Astrocyte of the cerebellum (primary cell): ENCODE data around the gene STING1.
"Not testable (repeated sequence)": the region's sequence is repeated elsewhere in the genome, so short reads cannot be mapped to it uniquely, and the experiment has no call there.

ENCODE experiments used
- DNase-seq: peaks from one replicate; pipeline ENCODE4 v3.0.0-alpha.2; 2011; ENCODE audit warnings: low read depth
- H3K4me3 ChIP-seq: 2 replicates; pipeline ENCODE4 v1.5.1; 2011; ENCODE audit warnings: mild to moderate bottlenecking, low read depth, low read length, moderate library complexity
- in situ Hi-C: cut with HindIII; loops from 2 replicates; pipeline ENCODE4 v1.10.0; 2017; ENCODE audit warnings: low sequenced_read_pairs
- TF ChIP-seq, protein P1 (sequence below): IDR thresholded peaks from 2 replicates; pipeline ENCODE4 v1.5.1; 2012; ENCODE audit warnings: low read length, low read depth, moderate library complexity, mild to moderate bottlenecking; ENCODE audit errors: missing control alignments

Gene STING1

DNA sequence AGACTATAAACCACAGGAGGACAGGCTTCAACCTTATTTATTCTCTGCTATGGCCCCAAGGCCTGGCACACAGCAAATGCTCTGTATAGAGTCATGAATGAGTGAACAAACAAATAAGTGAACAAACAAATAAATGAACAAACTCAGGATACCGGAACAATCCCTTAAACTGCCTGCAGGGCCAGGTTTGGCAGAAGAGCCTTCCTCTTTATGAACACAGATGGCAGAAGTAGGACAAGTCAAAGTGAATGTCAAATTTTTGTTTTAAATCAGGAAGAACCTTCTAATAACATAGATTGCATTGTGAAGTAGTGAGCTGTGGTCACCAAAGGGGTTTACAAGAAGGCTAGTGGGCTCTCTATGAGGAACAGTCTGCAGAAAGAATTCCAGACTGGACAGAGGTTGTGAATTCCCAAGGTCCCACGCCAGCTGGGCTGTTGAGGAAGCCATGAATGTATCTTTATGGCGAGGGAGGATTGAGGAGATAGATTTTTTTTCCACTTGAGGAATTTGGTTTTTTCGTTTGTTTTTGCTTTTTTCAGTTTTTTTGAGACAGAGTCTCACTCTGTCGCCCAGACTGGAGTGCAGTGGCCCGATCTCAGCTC lies 30.3 kb upstream of the STING1 start:
- in situ Hi-C loops: no loop called here
- TF ChIP-seq, protein P1, sequence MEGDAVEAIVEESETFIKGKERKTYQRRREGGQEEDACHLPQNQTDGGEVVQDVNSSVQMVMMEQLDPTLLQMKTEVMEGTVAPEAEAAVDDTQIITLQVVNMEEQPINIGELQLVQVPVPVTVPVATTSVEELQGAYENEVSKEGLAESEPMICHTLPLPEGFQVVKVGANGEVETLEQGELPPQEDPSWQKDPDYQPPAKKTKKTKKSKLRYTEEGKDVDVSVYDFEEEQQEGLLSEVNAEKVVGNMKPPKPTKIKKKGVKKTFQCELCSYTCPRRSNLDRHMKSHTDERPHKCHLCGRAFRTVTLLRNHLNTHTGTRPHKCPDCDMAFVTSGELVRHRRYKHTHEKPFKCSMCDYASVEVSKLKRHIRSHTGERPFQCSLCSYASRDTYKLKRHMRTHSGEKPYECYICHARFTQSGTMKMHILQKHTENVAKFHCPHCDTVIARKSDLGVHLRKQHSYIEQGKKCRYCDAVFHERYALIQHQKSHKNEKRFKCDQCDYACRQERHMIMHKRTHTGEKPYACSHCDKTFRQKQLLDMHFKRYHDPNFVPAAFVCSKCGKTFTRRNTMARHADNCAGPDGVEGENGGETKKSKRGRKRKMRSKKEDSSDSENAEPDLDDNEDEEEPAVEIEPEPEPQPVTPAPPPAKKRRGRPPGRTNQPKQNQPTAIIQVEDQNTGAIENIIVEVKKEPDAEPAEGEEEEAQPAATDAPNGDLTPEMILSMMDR: no peak
- no peak overlapping the region for H3K4me3 ChIP-seq
- no peak for DNase-seq

DNA sequence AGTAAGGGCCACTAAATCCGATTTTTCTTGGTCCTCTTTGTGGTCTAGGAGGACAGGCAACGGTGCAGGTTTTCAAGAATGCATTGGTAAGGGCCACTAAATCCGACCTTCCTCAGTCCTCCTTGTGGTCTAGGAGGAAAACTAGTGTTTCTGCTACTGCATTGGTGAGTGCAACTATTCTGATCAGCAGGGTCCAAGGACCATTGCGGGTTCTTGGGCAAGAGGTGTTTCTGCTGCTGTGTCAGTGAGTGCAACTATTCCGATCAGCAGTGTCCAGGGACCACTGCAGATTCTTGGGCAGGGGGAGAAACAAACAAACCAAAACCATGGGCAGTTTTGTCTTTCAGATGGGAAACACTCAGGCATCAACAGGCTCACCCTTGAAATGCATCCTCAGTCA lies 22.2 kb upstream of the STING1 start:
- H3K4me3 ChIP-seq, DNase-seq: not testable (repeated sequence)

DNA sequence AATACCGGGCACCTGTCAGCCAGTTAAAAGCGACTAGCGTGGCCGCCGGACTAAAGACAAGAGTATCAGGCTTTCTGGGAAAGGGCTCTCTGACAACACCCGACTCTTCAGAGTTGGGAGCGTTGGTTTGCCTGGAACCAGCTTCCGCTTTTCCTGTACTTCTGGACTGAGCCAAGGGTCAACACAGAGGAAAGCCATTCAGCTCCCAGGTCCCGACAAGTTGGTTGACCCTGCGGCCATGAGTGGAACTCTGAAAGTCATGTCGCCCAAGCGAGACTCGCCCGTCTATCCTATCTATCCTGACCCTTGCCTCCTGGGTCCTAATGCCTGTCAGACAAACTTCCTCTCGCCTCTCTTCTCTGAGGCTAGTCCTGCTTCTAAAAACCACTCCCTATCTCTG lies 21.3 kb upstream of the STING1 start:
- DNase-seq, in situ Hi-C loops, H3K4me3 ChIP-seq: not testable (repeated sequence)

More for the DNA sequence above, 22.2 kb upstream of the STING1 start:
- in situ Hi-C loops: not testable (repeated sequence)

DNA sequence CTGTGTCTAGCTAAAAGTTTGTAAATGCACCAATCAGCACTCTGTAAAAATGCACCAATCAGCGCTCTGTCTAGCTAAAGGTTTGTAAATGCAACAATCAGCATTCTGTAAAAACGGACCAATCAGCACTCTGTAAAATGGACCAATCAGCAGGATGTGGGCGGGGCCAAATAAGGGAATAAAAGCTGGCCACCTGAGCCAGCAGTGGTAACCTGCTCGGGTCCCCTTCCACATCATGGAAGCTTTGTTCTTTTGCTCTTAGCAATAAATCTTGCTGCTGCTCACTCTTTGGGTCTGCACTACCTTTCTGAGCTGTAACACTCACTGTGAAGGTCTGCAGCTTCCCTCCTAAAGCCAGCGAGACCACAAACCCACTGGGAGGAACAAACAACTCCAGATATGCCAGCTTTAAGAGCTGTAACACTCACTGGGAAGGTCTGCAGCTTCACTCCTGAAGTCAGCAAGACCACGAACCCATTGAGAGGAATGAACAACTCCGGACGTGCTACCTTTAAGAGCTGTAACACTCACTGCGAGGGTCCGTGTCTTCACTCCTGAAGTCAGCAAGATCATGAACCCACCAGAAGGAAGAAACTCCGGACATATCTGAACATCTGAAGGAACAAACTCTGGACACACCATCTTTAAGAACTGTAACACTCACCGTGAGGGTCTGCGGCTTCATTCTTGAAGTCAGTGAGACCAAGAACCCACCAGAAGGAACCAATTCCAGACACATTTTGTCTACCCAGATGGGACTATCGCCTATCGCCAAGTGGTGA lies 20.7 kb upstream of the STING1 start:
- H3K4me3 ChIP-seq, in situ Hi-C loops, DNase-seq: not testable (repeated sequence)

DNA sequence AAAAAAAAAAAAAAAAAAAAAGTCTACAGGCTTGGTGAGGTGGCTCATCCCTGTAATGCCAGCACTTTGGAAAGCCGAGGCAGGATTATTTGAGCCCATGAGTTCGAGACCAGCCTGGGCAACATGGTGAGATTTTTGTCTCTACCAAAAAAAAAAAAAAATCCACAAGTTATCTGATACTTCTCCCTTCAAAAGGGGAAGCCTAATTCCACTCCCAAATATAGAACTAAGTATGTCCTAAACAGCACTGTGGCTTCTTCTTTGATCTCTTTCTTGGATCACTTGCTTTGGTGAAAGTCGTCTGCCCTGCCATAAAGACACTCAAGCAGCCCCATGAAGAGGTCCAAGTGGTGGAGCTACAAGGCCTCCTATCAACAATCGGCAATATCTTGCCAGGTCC lies 18.8 kb upstream of the STING1 start:
- in situ Hi-C loops: no loop called here
- DNase-seq: no peak
- TF ChIP-seq, protein P1: no peak
- no peak overlapping the region for H3K4me3 ChIP-seq

DNA sequence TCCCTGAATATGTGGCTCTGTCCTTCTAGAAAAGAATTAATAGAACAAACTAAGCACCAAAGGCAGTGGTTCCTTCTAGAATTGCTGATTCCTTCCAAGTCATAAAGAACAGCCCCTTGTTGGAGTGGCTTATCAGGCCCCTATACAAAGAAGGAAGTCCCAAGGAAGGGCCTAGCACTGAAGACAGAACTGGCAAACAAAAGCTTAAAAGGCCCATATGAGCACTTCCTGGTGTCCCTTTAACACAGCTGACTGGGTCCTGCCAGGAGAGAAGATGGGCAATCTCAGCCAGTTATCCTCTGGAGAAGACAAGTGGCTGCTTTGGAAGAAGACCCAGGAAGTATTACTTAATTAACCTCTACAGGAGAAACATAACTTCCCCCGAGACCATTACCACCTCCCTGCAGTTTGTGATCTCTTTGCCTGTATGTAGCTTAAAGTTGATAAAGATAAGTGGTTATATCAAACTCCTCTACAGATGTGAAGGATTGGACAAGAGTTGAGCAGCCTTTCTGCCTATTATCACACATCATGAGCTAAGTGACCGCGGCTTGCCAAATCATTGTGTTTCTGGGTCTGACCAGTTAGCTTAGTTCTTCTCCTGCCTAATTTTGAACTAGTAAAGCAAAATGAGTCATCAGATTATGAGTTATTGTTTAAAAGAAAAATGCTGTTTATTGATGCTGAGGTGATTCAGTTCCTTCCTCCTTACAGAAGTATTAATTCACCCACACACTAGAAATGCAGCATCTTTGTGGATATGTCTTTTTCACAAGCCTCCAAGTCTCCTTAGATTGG lies 13.3 kb upstream of the STING1 start:
- H3K4me3 ChIP-seq: no peak overlapping the region
- DNase-seq: no peak
- TF ChIP-seq, protein P1: no peak
- in situ Hi-C loops: no loop called here

DNA sequence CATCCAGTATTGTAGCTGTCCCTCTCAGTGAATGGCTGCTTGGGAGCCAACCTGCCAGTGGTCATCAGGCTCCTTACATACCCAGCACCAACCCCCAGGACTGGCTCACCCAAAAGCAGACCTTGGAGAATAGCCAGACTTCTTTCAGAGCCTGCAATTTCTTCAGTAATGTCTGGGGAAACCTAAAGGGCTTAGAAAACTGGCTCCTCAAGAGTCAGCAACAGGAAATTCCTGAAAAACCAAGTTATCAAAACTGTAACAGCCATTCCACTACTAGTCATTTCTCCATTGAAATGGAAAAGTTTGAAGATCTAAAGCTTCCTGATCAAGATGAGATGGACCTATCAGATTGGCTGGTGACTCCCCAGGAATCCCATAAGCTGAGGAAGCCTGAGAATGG lies 12.3 kb upstream of the STING1 start:
- DNase-seq: no peak
- in situ Hi-C loops: no loop called here
- H3K4me3 ChIP-seq: no peak overlapping the region
- TF ChIP-seq, protein P1: no peak

DNA sequence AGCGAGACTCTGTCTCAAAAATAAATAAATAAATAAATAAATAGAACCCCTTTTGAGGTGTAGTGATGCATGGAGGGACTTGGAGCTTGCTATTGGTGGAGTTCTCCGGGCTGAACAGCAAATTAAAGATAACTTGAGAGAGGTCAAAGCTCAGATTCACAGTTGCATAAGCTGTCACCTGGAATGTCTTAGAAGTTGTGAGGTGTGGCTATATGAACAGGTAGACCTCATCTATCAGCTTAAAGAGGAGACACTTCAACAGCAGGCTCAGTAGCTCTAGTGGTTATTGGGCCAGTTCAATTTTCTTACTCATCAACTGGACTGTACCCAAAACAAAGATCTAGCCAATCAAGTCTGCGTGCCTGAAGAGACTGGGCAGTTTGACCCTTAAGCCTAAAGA lies 11.7 kb upstream of the STING1 start:
- DNase-seq: no peak
- no peak overlapping the region for H3K4me3 ChIP-seq
- TF ChIP-seq, protein P1: no peak
- in situ Hi-C loops: no loop called here
